AG09319 (cell line): Measurements from ENCODE around the gene FXYD1.

ENCODE experiments used
- DNase-seq: peaks from one replicate; pipeline ENCODE4 v3.0.0-alpha.2; 2010; ENCODE audit warnings: low read depth; ENCODE audit errors: extremely low read depth
- TF ChIP-seq, protein P1 (sequence below): IDR thresholded peaks from 2 replicates; pipeline ENCODE4 v1.5.1; 2011; ENCODE audit warnings: low read depth, mild to moderate bottlenecking, inconsistent platforms, low read length, moderate library complexity

Gene FXYD1

DNA sequence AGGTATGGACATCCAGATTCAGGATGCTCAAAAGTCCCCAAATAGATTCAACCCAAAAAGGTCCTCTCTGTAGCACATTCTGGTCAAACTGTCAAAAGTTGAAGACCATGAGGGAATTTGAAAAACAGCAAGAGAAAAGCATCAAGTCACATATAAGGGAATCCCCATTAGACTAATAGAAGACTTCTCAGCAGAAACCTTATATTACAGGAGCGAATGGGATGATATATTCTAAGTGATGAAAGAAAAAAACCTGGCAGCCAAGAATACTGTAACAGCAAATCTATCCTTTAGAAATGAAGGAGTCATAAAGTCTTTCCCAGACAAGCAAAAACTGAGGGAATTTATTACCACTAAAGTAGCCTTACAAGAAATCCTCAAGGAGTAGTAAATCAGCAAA, 45.6 kb downstream of the FXYD1 start:
- TF ChIP-seq, protein P1, sequence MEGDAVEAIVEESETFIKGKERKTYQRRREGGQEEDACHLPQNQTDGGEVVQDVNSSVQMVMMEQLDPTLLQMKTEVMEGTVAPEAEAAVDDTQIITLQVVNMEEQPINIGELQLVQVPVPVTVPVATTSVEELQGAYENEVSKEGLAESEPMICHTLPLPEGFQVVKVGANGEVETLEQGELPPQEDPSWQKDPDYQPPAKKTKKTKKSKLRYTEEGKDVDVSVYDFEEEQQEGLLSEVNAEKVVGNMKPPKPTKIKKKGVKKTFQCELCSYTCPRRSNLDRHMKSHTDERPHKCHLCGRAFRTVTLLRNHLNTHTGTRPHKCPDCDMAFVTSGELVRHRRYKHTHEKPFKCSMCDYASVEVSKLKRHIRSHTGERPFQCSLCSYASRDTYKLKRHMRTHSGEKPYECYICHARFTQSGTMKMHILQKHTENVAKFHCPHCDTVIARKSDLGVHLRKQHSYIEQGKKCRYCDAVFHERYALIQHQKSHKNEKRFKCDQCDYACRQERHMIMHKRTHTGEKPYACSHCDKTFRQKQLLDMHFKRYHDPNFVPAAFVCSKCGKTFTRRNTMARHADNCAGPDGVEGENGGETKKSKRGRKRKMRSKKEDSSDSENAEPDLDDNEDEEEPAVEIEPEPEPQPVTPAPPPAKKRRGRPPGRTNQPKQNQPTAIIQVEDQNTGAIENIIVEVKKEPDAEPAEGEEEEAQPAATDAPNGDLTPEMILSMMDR: no peak
- no peak for DNase-seq

DNA sequence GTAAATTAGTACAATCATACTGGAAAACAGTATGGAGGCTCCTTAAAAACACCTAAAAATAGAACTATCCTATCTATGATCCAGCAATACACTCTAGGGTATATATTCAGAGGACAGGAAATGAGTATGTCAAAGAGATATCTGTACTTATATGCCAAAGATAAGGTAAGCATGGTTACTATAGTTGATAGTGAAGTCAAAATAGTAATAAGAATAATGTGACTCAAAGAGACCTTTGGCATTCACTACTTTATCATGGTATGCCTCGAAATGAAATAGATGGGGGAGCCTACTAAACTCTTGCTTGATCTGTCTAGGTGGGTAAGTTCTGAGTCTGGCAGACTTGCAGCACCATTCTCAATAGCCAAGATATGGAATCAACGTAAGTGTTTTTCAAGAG, 46.3 kb downstream of the FXYD1 start:
- DNase-seq: no peak
- TF ChIP-seq, protein P1: no peak
